Parathyroid adenoma (tissue), 2 donors: Measurements from ENCODE around the gene SLC5A10.

ENCODE experiments used
- H2AFZ ChIP-seq: fragments of 300-600 bp; sonication (generic); one replicate; pipeline ENCODE4 v1.7.0; 2017; ENCODE audit warnings: antibody characterized with exemption, mild to moderate bottlenecking
- H3K27ac ChIP-seq: fragments of 300-600 bp; sonication (generic); one replicate; pipeline ENCODE4 v1.7.0; 2017
- H3K27me3 ChIP-seq: fragments of 300-600 bp; sonication (generic); one replicate; pipeline ENCODE4 v1.7.0; 2017; ENCODE audit warnings: low read length; ENCODE audit not compliant: control insufficient read depth, insufficient read depth
- H3K36me3 ChIP-seq: fragments of 300-600 bp; sonication (generic); one replicate; pipeline ENCODE4 v1.7.0; 2017; ENCODE audit warnings: low read length; ENCODE audit not compliant: control insufficient read depth, insufficient read depth
- H3K4me1 ChIP-seq: fragments of 300-600 bp; sonication (generic); one replicate; pipeline ENCODE4 v1.7.0; 2017; ENCODE audit warnings: control low read depth
- H3K4me2 ChIP-seq: fragments of 300-600 bp; sonication (generic); one replicate; pipeline ENCODE4 v1.7.0; 2017; ENCODE audit warnings: low read length
- H3K4me3 ChIP-seq: fragments of 300-600 bp; sonication (generic); one replicate; pipeline ENCODE4 v1.7.0; 2017; ENCODE audit warnings: low read depth, low read length
- H3K79me2 ChIP-seq: fragments of 300-600 bp; sonication (generic); one replicate; pipeline ENCODE4 v1.7.0; 2017; ENCODE audit warnings: control low read depth
- H3K9ac ChIP-seq: fragments of 300-600 bp; sonication (generic); one replicate; pipeline ENCODE4 v1.7.0; 2017; ENCODE audit warnings: mild to moderate bottlenecking
- H3K9me3 ChIP-seq: fragments of 300-600 bp; sonication (generic); one replicate; pipeline ENCODE4 v1.7.0; 2017; ENCODE audit warnings: low read length; ENCODE audit not compliant: control insufficient read depth
- CTCF ChIP-seq: fragments of 300-600 bp; sonication (generic); IDR thresholded peaks from one replicate; pipeline ENCODE4 v1.7.0; 2017; ENCODE audit warnings: antibody characterized with exemption, mild to moderate bottlenecking
- donor health status: primary hyperparathyroidism.

SLC5A10 gene

GRCh38 chr17:19001907-19002590 is 50.1 kb downstream of the SLC5A10 start:
- TF ChIP-seq CTCF, result no peak
- Histone ChIP-seq H3K4me3 (no peak overlapping the region), H3K4me1 (peaks cover 16% of the 10 kb centered on the region), H3K27ac (peak overlapping the region; percentile 70), H3K9me3 (no peaks in the 10 kb centered on the region), H3K4me2 (no peak overlapping the region), H2AFZ (no peak overlapping the region), H3K9ac (no peak overlapping the region), H3K36me3 (no peaks in the 10 kb centered on the region), H3K79me2 (peaks cover 9% of the 10 kb centered on the region), H3K27me3 (no peaks in the 10 kb centered on the region)

GRCh38 chr17:19002805-19003542 is 51.0 kb downstream of the SLC5A10 start:
- Histone ChIP-seq H3K27ac (no peak overlapping the region), H3K36me3 (no peaks in the 10 kb centered on the region), H3K79me2 (peaks cover 9% of the 10 kb centered on the region), H3K9me3 (no peaks in the 10 kb centered on the region), H3K4me1 (peaks cover 16% of the 10 kb centered on the region), H3K9ac (no peak overlapping the region), H3K27me3 (no peaks in the 10 kb centered on the region), H2AFZ (no peak overlapping the region), H3K4me2 (peak overlapping the region; percentile 85), H3K4me3 (peak overlapping the region; percentile 66)
- TF ChIP-seq CTCF, result no peak

- H3K9ac ChIP-seq, result no peak overlapping the region
- no peak for TF ChIP-seq CTCF
Observed at GRCh38 chr17:19003543-19004420, 51.8 kb downstream of the SLC5A10 start.

GRCh38 chr17:19004421-19005136 is 52.6 kb downstream of the SLC5A10 start, which contains the start of gene FAM83G:
Gene FAM83G (minus strand): TSS chr17:19004764. CDS start chr17:19004041, 723 bp downstream.
- H3K9me3 ChIP-seq, result no peaks in the 10 kb centered on the region
- H3K27ac ChIP-seq, result no peak within 1 kb of the TSS
- H3K36me3 ChIP-seq, result no peaks in the 10 kb centered on the region
- no peaks in the 10 kb centered on the region for H3K27me3 ChIP-seq
- H3K4me1 ChIP-seq, result peaks cover 16% of the 10 kb centered on the region
- H2AFZ ChIP-seq, result peak within 1 kb of the TSS; percentile 86
- H3K79me2 ChIP-seq, result peaks cover 9% of the 10 kb centered on the region
- no peak for TF ChIP-seq CTCF
- H3K4me3 ChIP-seq, result peak within 1 kb of the TSS; percentile 66
- peak within 1 kb of the TSS; percentile 85 for H3K4me2 ChIP-seq
- no peak within 1 kb of the TSS for H3K9ac ChIP-seq

More at GRCh38 chr17:19003543-19004420, 51.8 kb downstream of the SLC5A10 start:
- H3K79me2 ChIP-seq, result peaks cover 9% of the 10 kb centered on the region
- no peaks in the 10 kb centered on the region for H3K27me3 ChIP-seq
- H3K27ac ChIP-seq, result no peak overlapping the region
- H3K9me3 ChIP-seq, result no peaks in the 10 kb centered on the region
- peak overlapping the region; percentile 86 for H2AFZ ChIP-seq
- H3K4me2 ChIP-seq, result peak overlapping the region; percentile 85
- no peaks in the 10 kb centered on the region for H3K36me3 ChIP-seq
- H3K4me1 ChIP-seq, result peaks cover 16% of the 10 kb centered on the region
- H3K4me3 ChIP-seq, result peak overlapping the region; percentile 66
